Small intestine (tissue), 7 donors: ENCODE results near the gene PGAM4. TPM values are rescaled to one million over a fixed set of nuclear protein-coding genes. Genes with fewer than 3 reads are reported as not detected.
"Not testable (repeated sequence)": the region's sequence is repeated elsewhere in the genome, so short reads cannot be mapped to it uniquely, and the experiment has no call there.

Experiments used
- DNase-seq, 2 donors: peaks; one replicate each; pipeline versions ENCODE4 v3.0.0 to v3.0.0-alpha.2; 2013
- FAIRE-seq: peaks from 2 replicates; lab custom pipeline; 2012; peaks lifted over from hg19 to GRCh38; lab: Jason Lieb, UNC
- H3K27ac ChIP-seq, 3 donors: one replicate each; pipeline ENCODE4 v1.5.1; 2013; ENCODE audit warnings: low read length in 2 of 3, mild to moderate bottlenecking in 2 of 3, control low read depth in 1 of 3, inconsistent platforms in 1 of 3, low read depth in 1 of 3, moderate library complexity in 1 of 3
- H3K27me3 ChIP-seq, 3 donors: one replicate each; pipeline ENCODE4 v1.6.1; 2013; ENCODE audit warnings: low read length in 3 of 3, inconsistent platforms in 1 of 3; ENCODE audit not compliant: control insufficient read depth in 3 of 3, insufficient read depth in 3 of 3
- H3K36me3 ChIP-seq, 3 donors: one replicate each; pipeline ENCODE4 v1.6.1; 2013; ENCODE audit warnings: low read length in 3 of 3, inconsistent platforms in 1 of 3, low read depth in 1 of 3, mild to moderate bottlenecking in 1 of 3, moderate library complexity in 1 of 3; ENCODE audit not compliant: control insufficient read depth in 3 of 3, insufficient read depth in 2 of 3
- H3K4me1 ChIP-seq, 3 donors: one replicate each; pipeline ENCODE4 v1.6.1; 2013; ENCODE audit warnings: low read length in 2 of 3, inconsistent platforms in 1 of 3, low read depth in 1 of 3, mild to moderate bottlenecking in 1 of 3, moderate library complexity in 1 of 3; ENCODE audit not compliant: control insufficient read depth in 3 of 3, insufficient read depth in 2 of 3
- H3K4me3 ChIP-seq, 3 donors: one replicate each; pipeline ENCODE4 v1.5.1; 2013; ENCODE audit warnings: low read length in 3 of 3, control low read depth in 1 of 3, inconsistent platforms in 1 of 3, low read depth in 1 of 3, mild to moderate bottlenecking in 1 of 3, moderate library complexity in 1 of 3
- H3K9me3 ChIP-seq, 2 donors: one replicate each; pipeline ENCODE4 v1.6.1; 2013; ENCODE audit warnings: low read depth in 1 of 2, low read length in 1 of 2; ENCODE audit not compliant: control insufficient read depth in 2 of 2, insufficient read depth in 1 of 2
- WGBS, 3 donors: extraction: QIAGEN DNeasy Blood & Tissue Kit; methylation state at CpG; one replicate each; pipeline ENCODE4 v1.1.7; 2013; 5-methylcytosine and 5-hydroxymethylcytosine counted together
- polyA plus RNA-seq, 4 donors: library from polyadenylated mRNA; stranded (reverse) in 3 of 4; unstranded in 1 of 4; fragments of 200-250 nt in 3 of 4; fragments of 120-200 nt in 1 of 4; gene quantifications; one replicate each; pipeline versions ENCODE4 v1.2.1 to v1.2.3, GENCODE V29; 2013
- donor health status: healthy with polysubstance abuse.
- donor health status: control.
- donor health status: control.
- donor health status: Bipolar disorder and iron deficiency.
- donor health status: healthy.

Gene PGAM4
- polyA plus RNA-seq, 4 donors, result 0.07 TPM; not detected in 3

DNA sequence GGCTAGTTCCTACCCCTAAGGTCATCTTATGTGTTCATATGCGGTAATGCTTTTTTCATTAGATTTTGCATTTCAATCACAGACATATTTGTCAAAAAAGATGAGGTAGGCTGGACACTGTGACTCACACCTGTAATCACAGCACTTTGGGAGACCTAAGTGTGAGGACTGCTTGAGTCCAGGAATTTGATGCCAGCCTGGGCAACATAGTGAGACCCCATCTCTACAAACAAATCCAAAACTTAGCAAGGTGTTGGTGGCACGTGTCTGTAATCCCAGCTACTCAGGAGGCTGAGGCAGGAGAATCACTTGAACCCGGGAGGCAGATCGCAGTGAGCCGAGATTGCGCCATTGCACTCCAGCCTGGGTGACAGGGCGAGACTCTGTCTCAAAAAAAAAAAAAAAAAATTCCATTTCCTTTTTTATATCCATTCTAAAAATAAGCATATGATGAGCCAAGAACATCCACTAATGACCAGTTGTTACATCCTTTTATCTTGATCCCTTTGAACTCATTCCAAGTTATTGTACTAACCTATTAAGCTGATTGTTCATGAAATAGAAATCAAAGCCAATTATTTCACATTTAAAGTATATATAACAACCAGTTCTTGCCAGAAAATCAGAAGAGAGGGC is 23.4 kb downstream of the PGAM4 start:
- H3K36me3 ChIP-seq, result no peaks in the 10 kb centered on the region
- no peak for FAIRE-seq
- no peaks in the 10 kb centered on the region for H3K4me1 ChIP-seq
- 76 to 84% (median 81%) methylated on average over 7 of the region's 7 CpGs for WGBS, 3 donors
- H3K9me3 ChIP-seq, result no peaks in the 10 kb centered on the region
- H3K4me3 ChIP-seq, result no peak overlapping the region
- no peaks in the 10 kb centered on the region for H3K27me3 ChIP-seq
- DNase-seq, result no peak
- no peak overlapping the region for H3K27ac ChIP-seq

DNA sequence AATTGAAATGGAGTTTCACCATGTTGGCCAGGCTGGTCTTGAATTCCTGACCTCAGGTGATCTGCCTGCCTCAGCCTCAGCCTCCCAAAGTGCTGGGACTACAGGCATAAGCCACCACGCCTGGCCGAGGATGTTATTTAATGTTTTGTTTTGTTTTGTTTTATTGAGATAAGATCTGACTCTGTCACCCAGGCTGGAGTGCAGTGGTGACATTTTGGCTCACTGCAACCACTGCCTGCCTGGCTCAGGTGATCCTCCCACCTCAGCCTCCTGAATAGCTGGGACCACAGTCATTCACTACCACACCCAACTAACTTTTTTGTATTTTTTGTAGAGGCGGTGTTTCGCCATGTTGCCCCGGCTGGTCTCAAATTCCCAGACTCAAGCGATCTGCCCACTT is 24.4 kb downstream of the PGAM4 start:
- H3K4me1 ChIP-seq, DNase-seq, H3K4me3 ChIP-seq, H3K27me3 ChIP-seq, H3K27ac ChIP-seq, FAIRE-seq, H3K36me3 ChIP-seq, H3K9me3 ChIP-seq: not testable (repeated sequence)
- WGBS, 3 donors, result 58 to 93% (median 91%) methylated on average over 6 of the region's 6 CpGs

DNA sequence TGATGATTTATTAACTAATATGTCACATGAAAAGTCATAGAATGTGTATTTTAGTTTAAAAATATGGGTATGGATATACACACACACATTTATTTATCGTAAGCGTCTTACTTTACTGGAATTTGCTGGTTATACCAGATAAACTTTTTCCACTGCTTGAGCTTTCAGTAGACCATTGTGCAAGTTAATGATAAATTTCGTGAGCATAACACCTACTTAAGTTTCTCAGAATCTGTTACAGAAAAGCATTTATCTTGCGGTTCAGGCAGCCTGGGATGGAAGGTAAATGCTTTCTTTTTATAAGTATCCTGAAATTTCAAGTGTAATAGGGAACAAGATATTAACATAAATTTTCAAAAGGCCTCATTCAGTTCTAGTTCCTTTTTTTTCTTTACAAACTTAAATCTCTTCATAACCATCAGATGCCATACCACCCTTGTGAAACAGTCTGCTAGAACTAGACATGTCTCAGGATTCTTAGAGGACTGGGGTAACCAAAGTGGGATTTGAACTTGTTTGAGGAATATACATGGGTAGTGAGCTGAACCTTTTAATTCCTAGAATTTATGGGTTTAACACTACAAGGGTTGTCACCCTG is 31.3 kb downstream of the PGAM4 start:
- FAIRE-seq, result no peak
- no peaks in the 10 kb centered on the region for H3K36me3 ChIP-seq
- H3K27me3 ChIP-seq, result no peaks in the 10 kb centered on the region
- H3K4me1 ChIP-seq, result no peaks in the 10 kb centered on the region
- H3K27ac ChIP-seq, result no peak overlapping the region
- DNase-seq, result no peak
- no peaks in the 10 kb centered on the region for H3K9me3 ChIP-seq
- 78 to 87% (median 84%) methylated on average over 4 of the region's 4 CpGs for WGBS, 3 donors
- H3K4me3 ChIP-seq, result no peak overlapping the region

DNA sequence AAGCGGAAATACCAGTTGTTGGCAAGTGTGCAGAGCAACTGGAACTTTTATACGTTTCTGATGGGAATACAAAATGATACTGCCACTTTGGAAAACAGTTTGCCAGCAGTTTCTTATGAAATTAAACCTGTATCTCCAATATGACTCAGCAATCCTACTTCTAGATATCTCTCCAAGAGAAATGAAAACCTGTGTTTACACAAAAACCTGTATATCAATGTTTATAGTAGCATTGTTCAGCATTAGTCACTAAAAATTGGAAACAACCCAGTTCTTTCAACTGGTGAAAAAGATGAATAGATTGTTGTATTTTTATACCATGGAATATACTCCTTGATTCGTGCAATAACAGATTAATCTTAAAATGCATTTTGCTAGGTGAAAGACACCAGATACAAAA is 32.1 kb downstream of the PGAM4 start:
- 20 to 54% (median 28%) methylated on average over 3 of the region's 3 CpGs for WGBS, 3 donors
- no peak for FAIRE-seq
- no peak for DNase-seq

DNA sequence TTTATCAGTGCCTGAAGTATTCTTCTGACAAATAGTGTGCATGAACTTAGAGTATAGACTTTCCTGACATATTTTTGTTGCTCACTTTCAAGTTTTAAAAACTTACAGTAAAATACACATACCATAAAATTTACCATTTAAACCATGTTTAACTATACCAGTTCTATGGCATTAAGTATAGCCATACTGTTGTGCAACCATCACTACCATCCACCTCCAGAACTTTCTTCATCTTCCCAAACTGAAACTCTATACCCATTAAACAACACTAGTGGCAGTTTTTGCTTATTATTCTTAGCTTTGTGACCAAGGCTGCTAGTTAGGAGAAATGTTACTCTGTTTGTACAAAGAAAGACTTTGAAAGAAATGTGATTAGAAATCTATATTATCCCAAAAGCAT is 33.1 kb downstream of the PGAM4 start:
- DNase-seq (no peak), FAIRE-seq (no peak)
- H3K27ac ChIP-seq, result no peak overlapping the region
- no peaks in the 10 kb centered on the region for H3K4me1 ChIP-seq
- no peaks in the 10 kb centered on the region for H3K36me3 ChIP-seq
- H3K27me3 ChIP-seq, result no peaks in the 10 kb centered on the region
- no peak overlapping the region for H3K4me3 ChIP-seq
- no peaks in the 10 kb centered on the region for H3K9me3 ChIP-seq

More for the DNA sequence above, 32.1 kb downstream of the PGAM4 start:
- Histone ChIP-seq H3K27ac (no peak overlapping the region), H3K4me3 (no peak overlapping the region), H3K36me3 (no peaks in the 10 kb centered on the region), H3K9me3 (no peaks in the 10 kb centered on the region), H3K4me1 (no peaks in the 10 kb centered on the region), H3K27me3 (no peaks in the 10 kb centered on the region)

DNA sequence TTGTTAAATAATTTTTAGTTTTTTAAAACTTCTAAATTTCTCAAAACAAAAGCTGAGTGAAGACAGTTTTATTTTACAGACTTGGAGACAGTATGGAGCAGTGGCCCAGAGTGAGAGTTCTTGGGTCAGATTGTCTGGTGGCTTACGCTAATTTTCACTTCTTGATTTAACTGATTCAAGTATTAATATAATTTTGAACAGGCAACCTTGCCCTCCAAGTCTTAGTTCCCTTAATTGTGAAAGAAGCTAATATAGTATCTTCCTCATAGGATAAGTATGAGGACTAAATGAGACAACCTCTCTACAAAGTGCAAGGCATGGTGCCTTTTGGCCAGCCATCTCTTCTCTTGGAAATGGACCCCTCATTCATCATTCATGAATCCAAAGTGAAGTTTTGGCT is 33.6 kb downstream of the PGAM4 start:
- Histone ChIP-seq H3K27me3 (no peaks in the 10 kb centered on the region), H3K4me3 (no peak overlapping the region), H3K9me3 (no peaks in the 10 kb centered on the region), H3K27ac (no peak overlapping the region), H3K4me1 (no peaks in the 10 kb centered on the region), H3K36me3 (no peaks in the 10 kb centered on the region)
- DNase-seq, result no peak
- FAIRE-seq, result no peak
- 78 to 100% (median 86%) methylated on average over 1 of the region's 1 CpG for WGBS, 3 donors

DNA sequence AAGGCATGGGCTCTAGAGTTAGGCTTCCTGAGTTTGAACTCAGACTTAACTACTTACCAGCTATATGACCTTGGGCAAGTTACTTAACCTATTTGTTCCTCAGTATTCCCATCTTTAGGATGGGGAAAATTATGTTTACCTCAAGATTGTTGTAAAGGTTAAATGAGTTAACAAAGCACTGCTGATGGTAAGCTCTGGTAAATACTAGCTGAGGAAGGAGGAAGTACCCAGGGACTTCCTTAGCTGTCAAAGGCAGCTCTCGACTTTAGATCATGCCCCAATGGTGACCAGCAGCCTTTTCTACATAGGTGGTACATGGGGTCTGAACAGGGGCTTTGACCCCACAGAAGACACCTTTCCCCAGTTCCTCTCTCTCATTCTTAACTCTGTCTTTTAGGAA is 38.9 kb downstream of the PGAM4 start:
- WGBS, 3 donors, result 46 to 87% (median 80%) methylated on average over 1 of the region's 1 CpG
- Histone ChIP-seq H3K27ac (no peak overlapping the region), H3K27me3 (no peaks in the 10 kb centered on the region), H3K36me3 (no peaks in the 10 kb centered on the region), H3K9me3 (no peaks in the 10 kb centered on the region), H3K4me1 (no peaks in the 10 kb centered on the region), H3K4me3 (no peak overlapping the region)
- FAIRE-seq (no peak), DNase-seq (no peak)

DNA sequence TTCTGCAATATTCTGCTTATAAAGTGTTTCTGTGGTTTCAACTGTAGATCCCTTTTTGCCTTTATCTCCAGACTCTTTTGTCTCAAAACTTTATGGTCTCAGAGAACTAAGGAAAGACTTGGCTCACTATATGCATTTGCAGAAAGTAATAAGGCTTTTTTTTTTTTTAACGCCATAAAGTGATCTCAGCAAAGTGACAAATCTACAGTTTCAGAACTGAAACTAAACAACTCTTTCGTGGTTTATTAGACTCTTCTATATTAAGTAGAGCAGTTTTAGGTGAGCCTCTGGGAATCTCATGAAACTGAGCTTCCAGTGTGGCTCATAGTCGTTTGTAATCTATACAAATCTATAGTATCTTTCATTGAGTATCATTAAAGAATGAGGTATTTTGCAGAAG is 43.7 kb downstream of the PGAM4 start:
- Histone ChIP-seq H3K36me3 (no peaks in the 10 kb centered on the region), H3K4me1 (no peaks in the 10 kb centered on the region), H3K27ac (no peak overlapping the region), H3K4me3 (no peak overlapping the region), H3K9me3 (no peaks in the 10 kb centered on the region), H3K27me3 (no peaks in the 10 kb centered on the region)
- 11 to 22% (median 13%) methylated on average over 3 of the region's 3 CpGs for WGBS, 3 donors
- DNase-seq, result no peak
- FAIRE-seq, result no peak
